Measurements from ENCODE around the gene RCBTB2. TPM values are rescaled to one million over a fixed set of nuclear protein-coding genes. Genes with fewer than 3 reads are reported as not detected.

The RCBTB2 gene
- total RNA-seq, 1 experiment from 2014 or later: 11.7 TPM

DNA sequence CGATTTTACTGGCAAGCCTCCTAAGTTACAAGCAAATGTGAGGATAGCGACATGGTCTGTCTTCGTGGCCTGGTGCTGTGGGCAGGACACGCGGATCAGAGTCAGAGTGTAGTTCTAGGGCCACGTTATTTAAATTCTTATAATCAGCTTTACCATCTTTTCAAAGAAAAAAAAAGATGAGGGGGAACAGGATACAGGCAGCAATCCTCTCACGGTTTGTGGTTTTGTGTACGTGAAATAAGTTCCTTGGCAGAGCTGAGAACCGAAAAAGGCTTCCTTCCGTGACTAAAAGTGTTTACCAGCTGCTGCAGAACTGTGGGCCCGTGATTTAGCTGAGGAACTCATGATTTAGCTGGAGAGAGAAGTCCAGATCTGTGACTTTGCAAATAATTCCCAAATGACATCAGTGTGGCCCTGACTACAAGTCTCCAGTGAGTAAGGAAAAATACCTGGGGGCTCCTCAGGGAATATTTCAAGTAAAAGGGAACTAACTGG is 27.2 kb downstream of the RCBTB2 start:
- H3K4ac ChIP-seq (ENCODE audit: low read depth, low read length): no peak overlapping the region
- H3K9ac ChIP-seq (ENCODE audit: extremely low read depth, insufficient read length, low read length): no peak overlapping the region
- no peaks in the 10 kb centered on the region for H3K79me1 ChIP-seq (ENCODE audit: insufficient read depth, low read depth, low read length, poor library complexity, severe bottlenecking)
- Mint-ChIP-seq H3K36me3 (ENCODE audit: insufficient read depth in 1 of 3, low read depth in 3 of 3) (peaks cover 0 to 10% (median 0%) of the 10 kb centered on the region in 3 experiments; a peak in 2 of 7 replicates), H3K27ac (peak overlapping the region; percentile 39 to 76 (median 76); a peak in 4 of 7 replicates), H3K4me1 (peaks cover 12 to 14% of the 10 kb centered on the region in 2 experiments), H3K27me3 (ENCODE audit: low read depth) (no peaks in the 10 kb centered on the region), H3K4me3 (no peak overlapping the region), H3K9me3 (no peaks in the 10 kb centered on the region)
- H3K4me2 ChIP-seq (ENCODE audit: insufficient read depth, insufficient read length, low read length): no peak overlapping the region
- no peak for DNase-seq
- no peak overlapping the region for H2BK12ac ChIP-seq (ENCODE audit: insufficient read length, low read depth, low read length)
- H3K4me1 ChIP-seq (ENCODE audit: insufficient read depth, low read length): peaks cover 2% of the 10 kb centered on the region; the same call in 1 of the 2 replicates
- no peak overlapping the region for H3T11ph ChIP-seq (ENCODE audit: low read length)
- H4K91ac ChIP-seq (ENCODE audit: insufficient read length, low read depth, low read length): no peak overlapping the region
- H3K27ac ChIP-seq (ENCODE audit: insufficient read length, low read depth, low read length): no peak overlapping the region
- H3K27me3 ChIP-seq (ENCODE audit: insufficient read depth, low read length): no peaks in the 10 kb centered on the region
- no peak overlapping the region for H3K14ac ChIP-seq (ENCODE audit: insufficient read depth, low read length)
- H2BK5ac ChIP-seq (ENCODE audit: insufficient read length, low read length): no peak overlapping the region
- no peak overlapping the region for H2AFZ ChIP-seq (ENCODE audit: low read length)
- no peaks in the 10 kb centered on the region for H3K79me2 ChIP-seq (ENCODE audit: insufficient read depth, low read length)
- no peak overlapping the region for H2BK15ac ChIP-seq (ENCODE audit: low read depth, low read length)
- H2BK20ac ChIP-seq (ENCODE audit: low read depth, low read length, poor library complexity, severe bottlenecking): peak overlapping the region; percentile 14
- H2BK120ac ChIP-seq (ENCODE audit: low read depth, low read length, poor library complexity, severe bottlenecking): no peak overlapping the region
- H4K8ac ChIP-seq (replicated peaks; ENCODE audit: insufficient read length, low read depth, low read length): no peak overlapping the region
- H3K9me3 ChIP-seq (ENCODE audit: control insufficient read depth, low read depth, low read length): no peaks in the 10 kb centered on the region
- H3K23ac ChIP-seq (ENCODE audit: insufficient read length, low read depth, low read length): no peak overlapping the region
- H3K18ac ChIP-seq (ENCODE audit: insufficient read length, low read depth, low read length): no peak overlapping the region
- H4K5ac ChIP-seq (ENCODE audit: insufficient read length, low read depth, low read length): no peak overlapping the region
- WGBS (ENCODE audit: extremely low coverage, insufficient read length, low lambda C conversion rate): no CpG with 5 or more reads among the region's 11 CpGs
- TF ChIP-seq, protein P1, sequence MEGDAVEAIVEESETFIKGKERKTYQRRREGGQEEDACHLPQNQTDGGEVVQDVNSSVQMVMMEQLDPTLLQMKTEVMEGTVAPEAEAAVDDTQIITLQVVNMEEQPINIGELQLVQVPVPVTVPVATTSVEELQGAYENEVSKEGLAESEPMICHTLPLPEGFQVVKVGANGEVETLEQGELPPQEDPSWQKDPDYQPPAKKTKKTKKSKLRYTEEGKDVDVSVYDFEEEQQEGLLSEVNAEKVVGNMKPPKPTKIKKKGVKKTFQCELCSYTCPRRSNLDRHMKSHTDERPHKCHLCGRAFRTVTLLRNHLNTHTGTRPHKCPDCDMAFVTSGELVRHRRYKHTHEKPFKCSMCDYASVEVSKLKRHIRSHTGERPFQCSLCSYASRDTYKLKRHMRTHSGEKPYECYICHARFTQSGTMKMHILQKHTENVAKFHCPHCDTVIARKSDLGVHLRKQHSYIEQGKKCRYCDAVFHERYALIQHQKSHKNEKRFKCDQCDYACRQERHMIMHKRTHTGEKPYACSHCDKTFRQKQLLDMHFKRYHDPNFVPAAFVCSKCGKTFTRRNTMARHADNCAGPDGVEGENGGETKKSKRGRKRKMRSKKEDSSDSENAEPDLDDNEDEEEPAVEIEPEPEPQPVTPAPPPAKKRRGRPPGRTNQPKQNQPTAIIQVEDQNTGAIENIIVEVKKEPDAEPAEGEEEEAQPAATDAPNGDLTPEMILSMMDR (conservative IDR thresholded peaks at IDR 0.05): no peak
- H3K56ac ChIP-seq (ENCODE audit: insufficient read length, low read depth, low read length): no peak overlapping the region
- H2AK5ac ChIP-seq (ENCODE audit: insufficient read length, low read length): no peak overlapping the region
- H4K20me1 ChIP-seq (ENCODE audit: control insufficient read depth, insufficient read depth, insufficient read length): no peaks in the 10 kb centered on the region
- H3K23me2 ChIP-seq (ENCODE audit: insufficient read length, low read depth, low read length, poor library complexity, severe bottlenecking): no peaks in the 10 kb centered on the region

All from H9 (cell line).